ENCODE data around the gene CFAP57.

- TF ChIP-seq, protein P1, sequence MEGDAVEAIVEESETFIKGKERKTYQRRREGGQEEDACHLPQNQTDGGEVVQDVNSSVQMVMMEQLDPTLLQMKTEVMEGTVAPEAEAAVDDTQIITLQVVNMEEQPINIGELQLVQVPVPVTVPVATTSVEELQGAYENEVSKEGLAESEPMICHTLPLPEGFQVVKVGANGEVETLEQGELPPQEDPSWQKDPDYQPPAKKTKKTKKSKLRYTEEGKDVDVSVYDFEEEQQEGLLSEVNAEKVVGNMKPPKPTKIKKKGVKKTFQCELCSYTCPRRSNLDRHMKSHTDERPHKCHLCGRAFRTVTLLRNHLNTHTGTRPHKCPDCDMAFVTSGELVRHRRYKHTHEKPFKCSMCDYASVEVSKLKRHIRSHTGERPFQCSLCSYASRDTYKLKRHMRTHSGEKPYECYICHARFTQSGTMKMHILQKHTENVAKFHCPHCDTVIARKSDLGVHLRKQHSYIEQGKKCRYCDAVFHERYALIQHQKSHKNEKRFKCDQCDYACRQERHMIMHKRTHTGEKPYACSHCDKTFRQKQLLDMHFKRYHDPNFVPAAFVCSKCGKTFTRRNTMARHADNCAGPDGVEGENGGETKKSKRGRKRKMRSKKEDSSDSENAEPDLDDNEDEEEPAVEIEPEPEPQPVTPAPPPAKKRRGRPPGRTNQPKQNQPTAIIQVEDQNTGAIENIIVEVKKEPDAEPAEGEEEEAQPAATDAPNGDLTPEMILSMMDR (conservative IDR thresholded peaks at IDR 0.05; ENCODE audit: low read length) = no peak
- TF ChIP-seq EZH2phosphoT487 (IDR thresholded peaks at IDR 0.05; ENCODE audit: borderline replicate concordance) = no peak
Measured at GRCh38 chr1:43147625-43148327, 24.4 kb upstream of the CFAP57 start.
